ENCODE results near the gene FDXR.

The FDXR gene

GRCh38 chr17:74872313-74873036 is at the start of gene FDXR:
FDXR (minus strand) TSS chr17:74872994; CDS start chr17:74872944, 50 bp downstream.
- H3K27ac ChIP-seq, result peak within 1 kb of the TSS; percentile 84
- peaks cover 4% of the 10 kb centered on the region; the same call in 1 of the 2 replicates for H3K36me3 ChIP-seq
- no peaks in the 10 kb centered on the region for H4K20me1 ChIP-seq
- H3K27me3 ChIP-seq, result no peaks in the 10 kb centered on the region
- H3K9me3 ChIP-seq, result no peaks in the 10 kb centered on the region
- H3K9ac ChIP-seq, result peak within 1 kb of the TSS; percentile 90
- TF ChIP-seq Cebpa-rat (IDR thresholded peaks at IDR 0.05), result no peak
- peak within 1 kb of the TSS; percentile 91 for H3K4me2 ChIP-seq
- peak within 1 kb of the TSS; percentile 77 for H3K4me3 ChIP-seq
- H3K4me1 ChIP-seq, result peaks cover 37% of the 10 kb centered on the region

DNA sequence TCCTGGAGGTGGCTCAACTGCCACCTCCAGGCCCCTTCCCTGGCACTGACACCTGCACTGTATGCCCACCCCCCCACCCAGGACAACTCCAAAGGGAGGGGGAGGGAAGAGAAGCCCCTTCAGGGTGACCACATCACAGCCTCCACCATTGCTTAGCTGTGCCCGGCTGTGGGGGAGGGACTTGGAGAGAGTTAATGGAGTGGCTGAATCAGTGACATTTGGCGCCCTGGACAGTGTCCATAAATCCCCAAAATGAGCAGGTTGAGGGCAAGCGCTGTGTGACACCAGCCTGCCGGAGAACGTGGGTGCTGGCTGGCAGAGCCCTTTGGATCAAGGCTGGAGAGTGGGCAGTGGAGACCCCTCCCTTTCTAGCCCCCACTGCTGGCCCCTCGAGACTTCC is 49.4 kb upstream of the FDXR start:
- no peak for TF ChIP-seq Cebpa-rat (IDR thresholded peaks at IDR 0.05)
- Histone ChIP-seq H3K4me2 (no peak overlapping the region), H3K27me3 (peaks cover 83% of the 10 kb centered on the region)

GRCh38 chr17:74921769-74922168 is 49.0 kb upstream of the FDXR start:
- Histone ChIP-seq H4K20me1 (peaks cover 11% of the 10 kb centered on the region; the same call in 1 of the 2 replicates), H3K9ac (no peak overlapping the region), H3K27ac (no peak overlapping the region), H3K4me1 (no peaks in the 10 kb centered on the region), H3K4me3 (no peak overlapping the region), H3K9me3 (no peaks in the 10 kb centered on the region), H3K36me3 (no peaks in the 10 kb centered on the region), H3K27me3 (peaks cover 79% of the 10 kb centered on the region), H3K4me2 (no peak overlapping the region)
- no peak for TF ChIP-seq Cebpa-rat (IDR thresholded peaks at IDR 0.05)

More for the DNA sequence above, 49.4 kb upstream of the FDXR start:
- no peak overlapping the region for H3K9ac ChIP-seq
- H3K4me3 ChIP-seq, result no peak overlapping the region
- no peaks in the 10 kb centered on the region for H3K36me3 ChIP-seq
- H4K20me1 ChIP-seq, result peaks cover 11% of the 10 kb centered on the region; the same call in 1 of the 2 replicates
- no peaks in the 10 kb centered on the region for H3K4me1 ChIP-seq
- H3K27ac ChIP-seq, result no peak overlapping the region
- no peaks in the 10 kb centered on the region for H3K9me3 ChIP-seq

- no peak overlapping the region for H3K9ac ChIP-seq
- H3K36me3 ChIP-seq, result no peaks in the 10 kb centered on the region
- H3K27ac ChIP-seq, result no peak overlapping the region
- H3K4me3 ChIP-seq, result no peak overlapping the region
- H4K20me1 ChIP-seq, result peaks cover 11% of the 10 kb centered on the region; the same call in 1 of the 2 replicates
- H3K4me1 ChIP-seq, result no peaks in the 10 kb centered on the region
- H3K9me3 ChIP-seq, result no peaks in the 10 kb centered on the region
- TF ChIP-seq Cebpa-rat (IDR thresholded peaks at IDR 0.05), result no peak
- H3K27me3 ChIP-seq, result peaks cover 75% of the 10 kb centered on the region
- H3K4me2 ChIP-seq, result no peak overlapping the region
Measured at GRCh38 chr17:74921026-74921681, 48.4 kb upstream of the FDXR start.

GRCh38 chr17:74920642-74921025 is 47.8 kb upstream of the FDXR start:
- no peak for TF ChIP-seq Cebpa-rat (IDR thresholded peaks at IDR 0.05)
- Histone ChIP-seq H3K9ac (no peak overlapping the region), H3K27ac (no peak overlapping the region), H3K4me3 (no peak overlapping the region), H3K4me2 (no peak overlapping the region), H3K36me3 (no peaks in the 10 kb centered on the region), H3K27me3 (peaks cover 69% of the 10 kb centered on the region), H3K4me1 (no peaks in the 10 kb centered on the region), H4K20me1 (peaks cover 11% of the 10 kb centered on the region; the same call in 1 of the 2 replicates), H3K9me3 (no peaks in the 10 kb centered on the region)

DNA sequence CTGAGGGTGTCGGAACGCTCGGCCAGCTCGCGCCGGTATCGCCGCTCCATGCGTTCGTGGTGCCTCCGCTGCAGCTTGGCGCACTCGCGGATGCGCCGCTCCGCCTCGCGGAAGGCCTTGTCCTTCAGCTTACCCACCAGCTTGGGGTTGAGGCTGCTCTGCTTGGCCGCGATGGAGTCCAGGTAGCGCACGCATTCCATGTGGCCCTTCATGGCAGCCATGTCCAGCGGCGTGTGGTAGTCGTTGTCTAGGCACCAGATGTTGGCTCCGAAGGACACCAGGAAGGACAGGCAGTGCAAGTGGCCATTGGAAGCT is 47.5 kb upstream of the FDXR start:
- Histone ChIP-seq H3K4me3 (no peak overlapping the region), H3K4me1 (no peaks in the 10 kb centered on the region), H3K9ac (no peak overlapping the region), H3K4me2 (no peak overlapping the region), H4K20me1 (peaks cover 11% of the 10 kb centered on the region; the same call in 1 of the 2 replicates), H3K36me3 (no peaks in the 10 kb centered on the region), H3K9me3 (no peaks in the 10 kb centered on the region), H3K27ac (no peak overlapping the region), H3K27me3 (peaks cover 66% of the 10 kb centered on the region)
- TF ChIP-seq Cebpa-rat (IDR thresholded peaks at IDR 0.05), result no peak

DNA sequence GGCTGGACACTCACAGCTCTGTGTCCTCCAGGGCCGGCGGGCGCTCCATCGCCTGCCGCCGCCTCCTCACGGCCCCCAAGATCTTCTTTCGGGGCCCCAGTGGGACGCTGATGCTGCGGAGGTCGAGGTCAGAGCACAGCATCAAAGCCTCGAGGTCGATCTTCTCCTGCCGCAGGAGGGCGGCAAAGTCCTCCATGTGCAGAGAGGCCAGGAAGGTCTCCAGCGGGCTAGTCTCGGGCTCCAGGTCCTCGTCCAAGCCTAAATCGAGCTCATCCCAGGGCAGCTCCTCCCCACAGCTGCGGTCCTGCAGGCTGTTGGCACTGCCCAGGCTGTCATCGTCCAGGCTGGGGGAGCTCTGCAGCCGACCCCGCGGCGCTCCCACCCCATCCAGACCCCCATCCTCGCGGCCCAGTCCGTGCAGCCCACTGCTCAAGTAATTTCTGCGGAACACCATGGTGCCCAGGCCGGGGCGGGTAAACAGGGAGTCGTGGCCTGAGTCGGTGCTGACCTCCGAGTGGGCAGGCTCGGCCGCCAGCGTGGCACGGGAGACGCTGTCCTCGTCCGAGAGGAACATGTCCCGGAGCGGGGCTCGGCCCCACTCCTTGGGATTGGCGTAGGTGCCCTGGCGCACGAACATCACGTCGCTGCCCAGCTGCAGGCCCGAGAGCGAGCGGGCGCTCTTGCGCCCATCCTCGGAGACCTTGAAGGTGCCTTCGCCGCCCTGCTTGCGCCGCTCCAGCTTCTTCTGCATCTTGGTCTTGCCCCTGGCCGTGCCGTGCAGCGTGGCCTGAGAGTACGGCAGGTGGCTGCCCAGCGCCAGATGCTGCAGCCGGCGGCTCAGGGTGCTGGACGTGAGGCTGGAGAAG is 46.9 kb upstream of the FDXR start:
- no peaks in the 10 kb centered on the region for H3K9me3 ChIP-seq
- peak overlapping the region; percentile 40 for H3K4me2 ChIP-seq
- no peak overlapping the region for H3K9ac ChIP-seq
- no peaks in the 10 kb centered on the region for H3K36me3 ChIP-seq
- no peak for TF ChIP-seq Cebpa-rat (IDR thresholded peaks at IDR 0.05)
- no peak overlapping the region for H3K4me3 ChIP-seq
- H3K27ac ChIP-seq, result no peak overlapping the region
- peaks cover 11% of the 10 kb centered on the region; the same call in 1 of the 2 replicates for H4K20me1 ChIP-seq
- peaks cover 60% of the 10 kb centered on the region for H3K27me3 ChIP-seq
- H3K4me1 ChIP-seq, result no peaks in the 10 kb centered on the region

- Histone ChIP-seq H3K27me3 (peaks cover 52% of the 10 kb centered on the region), H3K4me1 (no peaks in the 10 kb centered on the region)
Measured at GRCh38 chr17:74918906-74919305, 46.1 kb upstream of the FDXR start.

DNA sequence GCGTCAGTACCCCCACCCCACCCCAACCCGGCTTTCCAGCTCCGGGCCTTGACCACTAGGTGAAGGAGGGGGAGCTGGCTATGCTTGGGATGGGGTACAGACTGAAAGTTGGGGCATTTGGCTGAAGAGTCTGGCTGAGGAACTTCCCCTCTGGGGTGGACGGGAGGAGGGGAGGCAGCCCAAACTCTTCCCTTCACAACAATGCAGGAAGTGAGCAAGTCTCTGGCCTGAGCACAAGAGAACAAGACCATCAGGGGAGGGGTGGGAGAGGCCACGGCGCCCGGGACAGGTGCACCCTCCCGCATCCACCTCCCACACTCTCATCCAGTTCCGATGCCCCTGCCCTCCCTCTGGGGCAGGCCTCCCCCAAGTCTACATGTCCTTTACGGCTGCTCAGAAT is 44.6 kb upstream of the FDXR start:
- no peak for TF ChIP-seq Cebpa-rat (IDR thresholded peaks at IDR 0.05)
- no peak overlapping the region for H3K9ac ChIP-seq
- H3K9me3 ChIP-seq, result 0 out of 2 replicates have a peak, but pooled peaks cover 3% of the 10 kb centered on the region
- H4K20me1 ChIP-seq, result peaks cover 11% of the 10 kb centered on the region; the same call in 1 of the 2 replicates
- H3K27ac ChIP-seq, result no peak overlapping the region
- no peaks in the 10 kb centered on the region for H3K36me3 ChIP-seq
- H3K4me2 ChIP-seq, result no peak overlapping the region
- peaks cover 37% of the 10 kb centered on the region for H3K27me3 ChIP-seq
- no peaks in the 10 kb centered on the region for H3K4me1 ChIP-seq
- H3K4me3 ChIP-seq, result no peak overlapping the region

More at GRCh38 chr17:74918906-74919305, 46.1 kb upstream of the FDXR start:
- Histone ChIP-seq H3K9ac (no peak overlapping the region), H3K36me3 (no peaks in the 10 kb centered on the region), H3K27ac (no peak overlapping the region), H4K20me1 (peaks cover 11% of the 10 kb centered on the region; the same call in 1 of the 2 replicates), H3K4me3 (no peak overlapping the region), H3K9me3 (0 out of 2 replicates have a peak, but pooled peaks cover under 1% of the 10 kb centered on the region), H3K4me2 (no peak overlapping the region)
- TF ChIP-seq Cebpa-rat (IDR thresholded peaks at IDR 0.05), result no peak
